ENCODE measurements around the gene SYNGR1. TPM values are rescaled to one million over a fixed set of nuclear protein-coding genes. Genes with fewer than 3 reads are reported as not detected.

SYNGR1 gene
- total RNA-seq, 1 experiment from 2014 or later, result 9.0 TPM

GRCh38 chr22:39379756-39380730 lies 30.3 kb downstream of the SYNGR1 start:
- Histone ChIP-seq H2AFZ (ENCODE audit: low read length) (no peak overlapping the region), H3K79me2 (ENCODE audit: low read length) (no peaks in the 10 kb centered on the region), H3K36me3 (ENCODE audit: low read depth, low read length) (no peaks in the 10 kb centered on the region), H3K4me2 (ENCODE audit: low read length) (no peak overlapping the region), H3K9ac (ENCODE audit: low read length) (no peak overlapping the region), H3K9me3 (ENCODE audit: low read length) (no peaks in the 10 kb centered on the region), H3K4me3 (ENCODE audit: low read length) (no peak overlapping the region), H3K9me2 (replicated peaks; ENCODE audit: low read length) (no peaks in the 10 kb centered on the region), H3K27me3 (ENCODE audit: low read length) (no peaks in the 10 kb centered on the region), H3K27ac (ENCODE audit: low read length) (no peak overlapping the region), H4K20me1 (ENCODE audit: low read length) (no peaks in the 10 kb centered on the region), H3K4me1 (ENCODE audit: insufficient read depth, low read length) (no peaks in the 10 kb centered on the region), H3F3A (ENCODE audit: low read length, unreplicated experiment) (no peaks in the 10 kb centered on the region)
- DNase-seq (no peak), ATAC-seq (no peak)
- intact Hi-C loops (cut with micrococcal nuclease), result no loop called here
- ChIA-PET POLR2A (ENCODE audit: unreplicated experiment) (interaction anchor here (0.6 kb wide), 1 partner anchor 165 kb away, joined by 3 read pairs; no protein-coding TSS in a partner anchor), CTCF (no interaction called here)
- BruUV-seq (replicated peaks), result no TSS peak
- TF ChIP-seq EZH2 (IDR thresholded peaks at IDR 0.05; ENCODE audit: low read length, unreplicated experiment) (no peak), CTCF (conservative IDR thresholded peaks at IDR 0.05; ENCODE audit: low read depth, low read length) (no peak), EZH2phosphoT487 (IDR thresholded peaks at IDR 0.05; ENCODE audit: borderline replicate concordance, low read length) (no peak)

- ChIA-PET POLR2A (ENCODE audit: unreplicated experiment) (no interaction called here), CTCF (no interaction called here)
- Histone ChIP-seq H3K9me2 (replicated peaks; ENCODE audit: low read length) (no peaks in the 10 kb centered on the region), H3K9ac (ENCODE audit: low read length) (no peak overlapping the region), H3K4me3 (ENCODE audit: low read length) (no peak overlapping the region), H3K27ac (ENCODE audit: low read length) (no peak overlapping the region), H3K4me2 (ENCODE audit: low read length) (no peak overlapping the region), H3K9me3 (ENCODE audit: low read length) (no peaks in the 10 kb centered on the region), H2AFZ (ENCODE audit: low read length) (no peak overlapping the region), H3K36me3 (ENCODE audit: low read depth, low read length) (no peaks in the 10 kb centered on the region), H3F3A (ENCODE audit: low read length, unreplicated experiment) (no peaks in the 10 kb centered on the region), H3K27me3 (ENCODE audit: low read length) (no peaks in the 10 kb centered on the region), H3K4me1 (ENCODE audit: insufficient read depth, low read length) (no peaks in the 10 kb centered on the region), H3K79me2 (ENCODE audit: low read length) (no peaks in the 10 kb centered on the region), H4K20me1 (ENCODE audit: low read length) (no peaks in the 10 kb centered on the region)
- ATAC-seq, result no peak
- TF ChIP-seq EZH2phosphoT487 (IDR thresholded peaks at IDR 0.05; ENCODE audit: borderline replicate concordance, low read length) (no peak), CTCF (conservative IDR thresholded peaks at IDR 0.05; ENCODE audit: low read depth, low read length) (no peak), EZH2 (IDR thresholded peaks at IDR 0.05; ENCODE audit: low read length, unreplicated experiment) (no peak)
- intact Hi-C loops (cut with micrococcal nuclease), result no loop called here
- no peak for DNase-seq
- no TSS peak for BruUV-seq (replicated peaks)
These were observed 31.4 kb downstream of the SYNGR1 start for GRCh38 chr22:39381009-39381755.

Data from PC-3 (cell line).